ENCODE data around the gene MCUB.

DNA sequence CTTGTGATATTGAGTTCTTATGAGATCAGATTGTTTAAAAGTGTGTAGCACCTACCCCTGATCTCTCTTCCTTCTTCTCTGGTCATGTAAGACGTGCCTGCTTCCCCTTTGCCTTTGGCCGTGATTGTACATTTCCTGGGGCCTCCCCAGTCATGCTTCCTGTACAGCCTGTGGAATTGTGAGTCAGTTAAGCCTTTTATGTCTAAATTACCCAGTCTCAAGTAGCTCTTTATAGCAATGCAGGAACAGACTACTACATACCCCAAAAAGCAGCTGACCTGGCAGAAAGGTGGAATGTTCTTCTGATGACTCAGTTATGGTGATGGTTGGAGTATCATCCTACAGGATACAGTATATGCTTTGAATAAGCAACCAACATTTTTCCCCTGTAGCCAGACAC, 11.4 kb upstream of the MCUB start:
- TF ChIP-seq EZH2 (IDR thresholded peaks at IDR 0.05; ENCODE audit: insufficient read depth, poor library complexity, severe bottlenecking) (no peak), EZH2phosphoT487 (IDR thresholded peaks at IDR 0.05; ENCODE audit: insufficient read depth, low read depth) (no peak)

Measured in GM23248 (cell line).